Panc1 (cell line): ENCODE results near the gene ARL8A. TPM values are rescaled to one million over a fixed set of nuclear protein-coding genes. Genes with fewer than 3 reads are reported as not detected.

Experiments used
- ATAC-seq: fragments of 200-7000 bp; cut with Tn5 transposase; 2 replicates; pipeline ENCODE4 v1.9.1; 2020; ENCODE audit warnings: mild to moderate bottlenecking, moderate library complexity
- BruUV-seq: library from RNA; stranded (reverse); fragments of 400-500 nt; replicated peaks from 2 replicates; lab custom pipeline; 2021; lab: Mats Ljungman, UMichigan
- CTCF ChIA-PET: fragments of 300-600 bp; sonication (Branson Sonifier 250); formaldehyde crosslinking; loops from one replicate; lab custom pipeline; 2022; ENCODE audit warnings: antibody characterized with exemption; lab: Charles Lee
- POLR2A ChIA-PET: fragments of 300-600 bp; sonication (Branson Sonifier 250); formaldehyde crosslinking; loops from one replicate; lab custom pipeline; 2022; ENCODE audit warnings: antibody characterized with exemption; lab: Charles Lee
- DNase-seq: peaks from one replicate; pipeline ENCODE4 v3.0.0-alpha.2; 2010; ENCODE audit warnings: low read depth, low spot score
- H3K27ac ChIP-seq: 2 replicates; pipeline ENCODE4 v1.5.1; 2011; ENCODE audit warnings: mild to moderate bottlenecking, low read length, inconsistent platforms
- H3K27me3 ChIP-seq: fragments of 200-500 bp; sonication (Bioruptor generic); 2 replicates; pipeline ENCODE4 v1.6.0; 2014; ENCODE audit warnings: low read length, inconsistent platforms; ENCODE audit not compliant: control insufficient read depth, insufficient read depth
- H3K36me3 ChIP-seq: fragments of 200-500 bp; sonication (Bioruptor generic); 2 replicates; pipeline ENCODE4 v1.5.1; 2014; ENCODE audit warnings: inconsistent platforms, mild to moderate bottlenecking, low read length, moderate library complexity; ENCODE audit not compliant: control insufficient read depth, insufficient read depth
- H3K4me1 ChIP-seq: 2 replicates; pipeline ENCODE4 v1.5.1; 2011; ENCODE audit warnings: inconsistent platforms, mild to moderate bottlenecking, low read length, moderate library complexity; ENCODE audit not compliant: control insufficient read depth, insufficient read depth
- H3K4me3 ChIP-seq, 2 experiments: 2 replicates each; pipeline ENCODE4 v1.5.1; 2011 to 2012; ENCODE audit warnings: low read depth in 2 of 2, low read length in 2 of 2, mild to moderate bottlenecking in 2 of 2, inconsistent platforms in 1 of 2, moderate library complexity in 1 of 2
- H3K9me3 ChIP-seq: fragments of 200-500 bp; sonication (Bioruptor generic); 2 replicates; pipeline ENCODE4 v1.5.1; 2014; ENCODE audit warnings: low read depth, mild to moderate bottlenecking, inconsistent platforms, low read length, moderate library complexity; ENCODE audit not compliant: control insufficient read depth, insufficient read depth
- POLR2AphosphoS5 ChIP-seq: IDR thresholded peaks from 2 replicates; pipeline ENCODE4 v1.6.1; 2012; ENCODE audit warnings: mild to moderate bottlenecking, low read depth, low read length, moderate library complexity
- SIN3A ChIP-seq: IDR thresholded peaks from 2 replicates; pipeline ENCODE4 v1.6.1; 2012; ENCODE audit warnings: low read depth, mild to moderate bottlenecking, low read length, moderate library complexity, borderline replicate concordance; ENCODE audit not compliant: insufficient read depth
- TCF7L2 ChIP-seq: IDR thresholded peaks from 2 replicates; pipeline ENCODE4 v1.6.1; 2011; ENCODE audit warnings: mild to moderate bottlenecking, low read depth, low read length, inconsistent platforms
- in situ Hi-C: cut with HindIII; loops from 2 replicates; pipeline ENCODE4 v1.10.0; 2016; ENCODE audit warnings: low sequenced_read_pairs, low pct_unique_long_range_greater_than_20kb
- intact Hi-C: fragments of 100-400 bp; cut with micrococcal nuclease; formaldehyde crosslinking; loops from one replicate; pipeline ENCODE4 v1.10.0; 2022; ENCODE audit not compliant: unreplicated experiment
- total RNA-seq: library from RNA; stranded (reverse); gene quantifications from one replicate; pipeline ENCODE4 v1.2.1, GENCODE V29; 2021; ENCODE audit not compliant: unreplicated experiment
- TF ChIP-seq, protein P1 (sequence below): fragments of 450-650 bp; IDR thresholded peaks from 2 replicates; pipeline ENCODE4 v1.5.1; 2017; ENCODE audit warnings: mild to moderate bottlenecking
- TF ChIP-seq, protein P2 (sequence below), 2 experiments: IDR thresholded peaks; 2 replicates each; pipeline ENCODE4 v1.6.1; 2011 to 2012; ENCODE audit warnings: low read depth in 2 of 2, control low read depth in 1 of 2, low read length in 1 of 2, mild to moderate bottlenecking in 1 of 2, moderate library complexity in 1 of 2; ENCODE audit not compliant: insufficient read depth in 1 of 2

Gene ARL8A
- total RNA-seq, 1 experiment from 2014 or later, result 62.6 TPM

DNA sequence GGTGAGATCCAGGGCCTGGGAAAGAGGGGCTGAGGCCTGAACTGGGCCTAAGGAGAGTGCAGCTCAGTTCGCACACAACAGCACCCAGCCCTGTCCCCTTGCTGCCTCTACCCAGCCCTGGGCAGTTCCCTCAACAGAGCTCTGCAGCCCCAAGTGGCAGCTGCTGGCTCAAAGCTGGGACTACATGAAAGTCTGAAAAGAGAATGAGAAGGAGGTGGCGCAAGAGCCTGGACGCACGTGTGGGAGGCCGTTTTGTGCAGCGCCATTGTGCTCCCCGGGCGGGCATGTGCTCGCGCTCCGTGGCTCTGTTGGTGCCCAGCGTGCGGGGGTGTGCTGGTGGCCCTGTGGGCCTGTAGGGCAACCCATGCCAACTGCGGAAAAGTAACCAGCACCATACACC lies 11.5 kb downstream of the ARL8A start:
- TF ChIP-seq, protein P1, sequence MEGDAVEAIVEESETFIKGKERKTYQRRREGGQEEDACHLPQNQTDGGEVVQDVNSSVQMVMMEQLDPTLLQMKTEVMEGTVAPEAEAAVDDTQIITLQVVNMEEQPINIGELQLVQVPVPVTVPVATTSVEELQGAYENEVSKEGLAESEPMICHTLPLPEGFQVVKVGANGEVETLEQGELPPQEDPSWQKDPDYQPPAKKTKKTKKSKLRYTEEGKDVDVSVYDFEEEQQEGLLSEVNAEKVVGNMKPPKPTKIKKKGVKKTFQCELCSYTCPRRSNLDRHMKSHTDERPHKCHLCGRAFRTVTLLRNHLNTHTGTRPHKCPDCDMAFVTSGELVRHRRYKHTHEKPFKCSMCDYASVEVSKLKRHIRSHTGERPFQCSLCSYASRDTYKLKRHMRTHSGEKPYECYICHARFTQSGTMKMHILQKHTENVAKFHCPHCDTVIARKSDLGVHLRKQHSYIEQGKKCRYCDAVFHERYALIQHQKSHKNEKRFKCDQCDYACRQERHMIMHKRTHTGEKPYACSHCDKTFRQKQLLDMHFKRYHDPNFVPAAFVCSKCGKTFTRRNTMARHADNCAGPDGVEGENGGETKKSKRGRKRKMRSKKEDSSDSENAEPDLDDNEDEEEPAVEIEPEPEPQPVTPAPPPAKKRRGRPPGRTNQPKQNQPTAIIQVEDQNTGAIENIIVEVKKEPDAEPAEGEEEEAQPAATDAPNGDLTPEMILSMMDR, result no peak
- no peak for TF ChIP-seq TCF7L2
- TF ChIP-seq, protein P2, sequence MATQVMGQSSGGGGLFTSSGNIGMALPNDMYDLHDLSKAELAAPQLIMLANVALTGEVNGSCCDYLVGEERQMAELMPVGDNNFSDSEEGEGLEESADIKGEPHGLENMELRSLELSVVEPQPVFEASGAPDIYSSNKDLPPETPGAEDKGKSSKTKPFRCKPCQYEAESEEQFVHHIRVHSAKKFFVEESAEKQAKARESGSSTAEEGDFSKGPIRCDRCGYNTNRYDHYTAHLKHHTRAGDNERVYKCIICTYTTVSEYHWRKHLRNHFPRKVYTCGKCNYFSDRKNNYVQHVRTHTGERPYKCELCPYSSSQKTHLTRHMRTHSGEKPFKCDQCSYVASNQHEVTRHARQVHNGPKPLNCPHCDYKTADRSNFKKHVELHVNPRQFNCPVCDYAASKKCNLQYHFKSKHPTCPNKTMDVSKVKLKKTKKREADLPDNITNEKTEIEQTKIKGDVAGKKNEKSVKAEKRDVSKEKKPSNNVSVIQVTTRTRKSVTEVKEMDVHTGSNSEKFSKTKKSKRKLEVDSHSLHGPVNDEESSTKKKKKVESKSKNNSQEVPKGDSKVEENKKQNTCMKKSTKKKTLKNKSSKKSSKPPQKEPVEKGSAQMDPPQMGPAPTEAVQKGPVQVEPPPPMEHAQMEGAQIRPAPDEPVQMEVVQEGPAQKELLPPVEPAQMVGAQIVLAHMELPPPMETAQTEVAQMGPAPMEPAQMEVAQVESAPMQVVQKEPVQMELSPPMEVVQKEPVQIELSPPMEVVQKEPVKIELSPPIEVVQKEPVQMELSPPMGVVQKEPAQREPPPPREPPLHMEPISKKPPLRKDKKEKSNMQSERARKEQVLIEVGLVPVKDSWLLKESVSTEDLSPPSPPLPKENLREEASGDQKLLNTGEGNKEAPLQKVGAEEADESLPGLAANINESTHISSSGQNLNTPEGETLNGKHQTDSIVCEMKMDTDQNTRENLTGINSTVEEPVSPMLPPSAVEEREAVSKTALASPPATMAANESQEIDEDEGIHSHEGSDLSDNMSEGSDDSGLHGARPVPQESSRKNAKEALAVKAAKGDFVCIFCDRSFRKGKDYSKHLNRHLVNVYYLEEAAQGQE (IDR thresholded peaks at IDR 0.05; ENCODE audit: insufficient read depth in 1 of 2, low read depth in 2 of 2, low read length in 1 of 2), result no peak
- no peak for TF ChIP-seq POLR2AphosphoS5
- no peak for TF ChIP-seq SIN3A
- DNase-seq (no peak), ATAC-seq (no peak)
- H3K4me1 ChIP-seq, result peaks cover 5% of the 10 kb centered on the region; the same call in 1 of the 2 replicates
- CTCF ChIA-PET, result interaction anchor here (0.6 to 1.2 kb wide), 3 partner anchors 13 to 43 kb away, joined by 3 to 7 read pairs (median 3); no protein-coding TSS in a partner anchor
- in situ Hi-C loops, result no loop called here
- no peak overlapping the region for H3K27ac ChIP-seq
- peaks cover 6% of the 10 kb centered on the region for H3K36me3 ChIP-seq
- BruUV-seq, result no TSS peak
- no peaks in the 10 kb centered on the region for H3K27me3 ChIP-seq
- no peak overlapping the region for H3K4me3 ChIP-seq
- POLR2A ChIA-PET, result interaction anchor here (0.7 kb wide), 1 partner anchor 27 kb away, joined by 3 read pairs; no protein-coding TSS in a partner anchor
- no peaks in the 10 kb centered on the region for H3K9me3 ChIP-seq
- intact Hi-C loops, result no loop called here

DNA sequence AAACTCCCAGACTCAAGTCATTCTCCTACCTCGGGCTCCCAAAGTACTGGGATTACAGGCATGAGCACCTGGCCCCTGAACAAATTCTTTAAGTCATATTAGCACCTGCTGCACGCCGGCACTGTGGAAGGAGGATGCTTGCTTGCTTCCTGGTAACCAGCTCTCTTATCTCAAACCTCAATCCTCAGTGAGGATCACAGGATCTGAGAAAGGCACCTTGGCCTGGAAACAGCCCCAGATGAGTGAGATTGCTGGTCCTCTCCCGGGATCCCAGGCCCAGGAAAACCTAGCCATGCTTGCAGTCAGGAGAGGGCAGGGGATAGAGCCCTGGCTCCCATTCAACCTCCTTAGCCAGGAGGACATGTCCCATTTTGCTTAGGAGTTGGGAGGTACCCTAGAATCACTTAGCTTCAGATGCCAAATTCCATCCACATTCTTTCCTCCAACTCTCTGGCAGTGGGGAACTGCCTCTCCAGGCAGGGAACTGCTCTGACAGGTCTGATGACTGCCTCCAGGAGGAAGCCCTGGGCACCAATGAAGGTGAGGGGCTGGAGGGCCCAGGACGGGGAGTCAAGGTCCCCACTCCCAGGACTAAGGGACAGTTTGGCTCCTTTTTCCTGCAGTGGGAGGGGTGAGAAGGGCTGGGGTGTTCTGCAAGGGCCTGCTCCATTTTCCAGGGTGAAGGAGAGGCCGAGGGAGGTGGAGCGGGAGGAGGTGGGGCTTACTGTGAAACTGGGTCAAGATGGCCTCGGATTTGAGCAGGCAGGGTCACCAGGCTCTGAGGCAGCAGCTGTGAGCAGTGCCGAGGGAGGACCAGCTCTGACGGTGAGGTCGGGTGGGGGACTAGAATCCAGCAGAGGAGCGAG lies 12.3 kb downstream of the ARL8A start:
- no peak for DNase-seq
- ATAC-seq, result no peak
- in situ Hi-C loops, result no loop called here
- Histone ChIP-seq H3K9me3 (no peaks in the 10 kb centered on the region), H3K4me3 (no peak overlapping the region), H3K4me1 (peaks cover 5% of the 10 kb centered on the region; the same call in 1 of the 2 replicates), H3K36me3 (peaks cover 6% of the 10 kb centered on the region), H3K27ac (no peak overlapping the region), H3K27me3 (no peaks in the 10 kb centered on the region)
- no TSS peak for BruUV-seq
- ChIA-PET POLR2A (no interaction called here), CTCF (interaction anchor here (0.5 to 0.6 kb wide), 2 partner anchors 22 to 81 kb away, joined by 3 to 7 read pairs; no protein-coding TSS in a partner anchor)
- intact Hi-C loops, result no loop called here
- TF ChIP-seq TCF7L2 (no peak), SIN3A (no peak), POLR2AphosphoS5 (no peak)
- TF ChIP-seq, protein P1, result no peak
- TF ChIP-seq, protein P2 (IDR thresholded peaks at IDR 0.05; ENCODE audit: insufficient read depth in 1 of 2, low read depth in 2 of 2, low read length in 1 of 2), result no peak
